Suppressor macrophage treated with lipopolysaccharide for 4 hours (primary cell): ENCODE results near the gene SDR9C7.
"Not testable (repeated sequence)": the region's sequence is repeated elsewhere in the genome, so short reads cannot be mapped to it uniquely, and the experiment has no call there.

Experiments used
- DNase-seq: peaks from one replicate; pipeline ENCODE4 v3.0.0-alpha.2; 2020

SDR9C7 gene

DNA sequence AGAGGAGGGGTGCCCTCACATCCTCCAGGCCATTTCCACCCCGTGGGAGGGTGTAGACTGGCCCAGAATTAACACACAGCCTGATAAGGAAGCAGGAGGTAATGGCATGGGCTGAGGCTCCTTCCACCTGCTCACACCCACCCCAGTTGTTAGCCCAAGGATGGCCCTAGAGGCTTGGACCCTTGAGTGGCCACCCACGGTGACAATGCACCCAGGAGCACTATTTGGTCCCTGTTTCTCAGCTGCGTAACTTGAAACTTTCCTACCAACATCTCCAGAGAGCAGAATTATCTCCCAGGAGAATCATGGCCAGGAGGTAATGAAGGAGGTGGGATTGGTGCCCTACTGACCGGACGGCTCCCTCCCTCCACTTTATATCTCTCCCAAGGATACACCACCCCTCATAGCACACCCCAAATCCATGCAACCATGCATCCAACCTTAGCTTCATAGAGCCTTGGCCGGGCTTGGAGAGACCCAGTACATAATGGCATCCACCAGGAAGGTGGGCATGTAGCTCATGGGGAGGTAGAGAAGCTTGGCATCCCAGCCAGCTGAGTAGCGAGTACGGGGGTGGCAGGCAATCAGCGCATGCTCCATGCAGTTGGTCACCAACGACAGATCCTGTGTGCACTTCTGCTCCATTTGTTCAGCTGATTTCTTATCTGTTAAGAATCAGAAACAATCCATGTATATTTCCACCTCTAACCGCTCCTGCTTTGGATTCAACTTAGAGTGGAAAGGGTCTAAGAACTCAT is 17.6 kb upstream of the SDR9C7 start:
- DNase-seq: no peak

DNA sequence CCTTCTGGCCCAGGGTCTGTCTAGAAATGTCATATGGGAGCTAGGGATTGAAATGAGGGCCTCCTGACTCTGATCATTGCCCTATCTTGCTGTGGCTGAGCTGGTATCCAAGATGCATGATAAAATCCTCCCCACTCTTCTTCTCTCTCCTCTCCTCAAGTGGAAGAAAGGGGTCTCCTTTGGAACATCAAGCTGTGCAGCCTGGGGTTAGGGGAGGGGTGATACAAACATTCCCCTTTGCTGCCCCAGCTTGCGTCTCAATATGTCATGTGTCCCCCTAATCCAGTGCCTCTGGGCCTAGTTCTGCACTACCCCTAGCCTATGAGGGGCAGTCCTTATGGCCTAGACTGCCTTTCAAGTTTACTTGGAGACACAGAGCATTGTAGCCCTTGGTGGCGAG is 14.7 kb upstream of the SDR9C7 start:
- no peak for DNase-seq

DNA sequence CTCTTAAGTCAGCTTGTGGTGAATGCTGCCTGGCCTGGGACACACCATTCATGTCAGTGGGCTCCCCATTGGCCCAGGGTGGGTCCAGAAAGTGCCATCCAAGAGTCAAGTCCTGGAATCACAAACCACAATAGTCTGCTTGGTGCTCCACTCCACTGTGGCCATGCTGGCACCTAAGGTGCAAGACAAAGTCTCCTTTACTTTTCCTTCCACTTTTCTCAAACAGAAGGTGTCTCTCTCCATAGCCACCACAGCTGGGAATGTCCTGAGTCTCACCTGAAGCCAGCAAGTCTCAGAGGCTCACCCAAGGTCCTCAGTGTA is 14.2 kb upstream of the SDR9C7 start:
- DNase-seq: no peak

GRCh38 chr12:56947633-56948456 is 13.6 kb upstream of the SDR9C7 start:
- DNase-seq: peak; percentile 16

DNA sequence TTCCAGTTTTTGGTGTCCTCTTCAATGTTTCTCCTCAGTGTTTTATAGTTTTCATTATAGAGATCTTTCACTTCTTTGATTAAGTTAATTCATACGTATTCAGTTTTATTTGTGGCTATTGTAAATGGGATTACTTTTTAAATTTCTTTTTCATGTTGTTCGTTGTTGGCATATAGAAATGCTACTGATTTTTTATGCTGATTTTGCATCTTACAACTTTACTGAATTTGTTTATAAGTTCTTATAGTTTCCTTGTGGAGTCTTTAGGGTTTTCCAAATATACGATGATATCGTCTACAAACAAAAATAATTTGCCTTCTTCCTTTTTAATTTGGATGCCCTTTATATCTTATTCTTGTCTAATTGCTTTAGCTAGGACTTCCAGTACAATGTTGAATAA is 9.7 kb upstream of the SDR9C7 start:
- no peak for DNase-seq

DNA sequence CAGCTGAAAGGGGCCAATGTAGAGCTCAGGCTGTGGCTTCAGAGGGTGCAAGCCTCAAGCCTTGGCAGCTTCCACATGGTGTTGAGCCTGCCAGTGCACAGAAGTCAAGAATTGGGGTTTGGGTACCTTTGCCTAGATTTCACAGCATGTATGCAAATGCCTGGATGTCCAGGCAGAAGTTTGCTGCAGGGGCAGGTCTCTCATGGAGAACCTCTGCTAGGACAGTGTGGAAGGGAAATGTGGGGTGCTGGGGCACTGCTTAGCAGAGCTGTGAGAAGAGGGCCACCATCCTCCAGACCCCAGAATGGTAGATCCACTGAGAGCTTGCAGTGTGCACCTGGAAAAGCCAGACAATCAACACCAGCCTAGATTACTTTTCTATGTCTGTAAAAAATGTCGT is 9.2 kb upstream of the SDR9C7 start:
- DNase-seq: not testable (repeated sequence)

DNA sequence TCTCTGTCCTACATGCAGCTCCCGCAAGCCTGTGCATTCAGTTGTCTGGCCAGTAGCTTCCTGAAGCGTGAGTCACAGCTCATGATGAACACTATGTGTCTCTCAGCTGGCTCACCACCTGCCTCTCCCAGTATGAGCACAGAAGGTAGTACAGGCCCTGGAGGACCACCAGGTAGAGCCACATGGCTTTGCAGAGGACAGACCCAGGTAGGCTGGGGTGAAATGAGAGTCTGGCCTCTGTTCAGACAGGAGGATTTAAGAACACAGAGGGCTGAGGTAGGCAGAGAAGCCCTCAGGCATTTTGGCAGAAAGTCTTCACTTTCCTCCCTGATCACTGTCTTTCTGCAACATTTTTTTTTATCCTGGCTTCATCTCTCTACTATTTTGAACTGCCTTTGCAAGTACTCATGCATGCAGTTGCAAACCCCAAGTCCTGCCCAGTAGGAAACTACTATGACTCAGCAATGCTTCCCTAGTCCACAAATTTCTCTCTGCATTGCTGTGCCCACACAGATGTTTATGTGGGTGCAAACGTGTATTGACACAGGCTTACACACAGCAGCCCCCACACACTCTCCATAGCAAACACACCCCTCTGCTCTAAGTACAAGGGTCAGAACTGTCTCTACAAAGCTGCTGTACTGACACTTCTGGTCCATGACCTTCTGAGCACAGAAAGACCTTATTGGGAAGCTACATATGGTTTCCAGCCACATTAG is 7.2 kb upstream of the SDR9C7 start:
- DNase-seq: peak; percentile 49

GRCh38 chr12:56940942-56941298 is 6.7 kb upstream of the SDR9C7 start:
- DNase-seq: not testable (repeated sequence)

DNA sequence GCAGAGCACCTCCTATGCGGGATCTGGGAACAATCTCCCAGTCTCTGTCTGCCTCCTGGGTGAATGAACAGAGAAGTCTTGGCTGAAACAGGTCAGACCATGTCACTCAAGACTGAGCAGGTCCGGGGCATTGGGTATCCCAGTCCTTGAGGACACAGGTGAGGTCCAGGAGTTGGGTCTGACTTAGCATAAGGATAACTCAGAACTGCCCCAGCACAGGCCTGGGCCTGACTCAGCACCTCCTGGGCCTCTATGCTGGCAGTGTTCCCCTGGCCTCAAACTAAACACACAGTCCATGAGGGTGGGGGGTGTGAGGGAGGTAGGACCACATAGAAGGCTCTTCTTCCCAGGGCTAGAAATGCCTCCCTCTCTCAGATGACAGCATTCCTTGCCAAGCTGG is 1.5 kb upstream of the SDR9C7 start:
- DNase-seq: no peak

GRCh38 chr12:56935157-56935556 is 949 bp upstream of the SDR9C7 start:
- no peak for DNase-seq

DNA sequence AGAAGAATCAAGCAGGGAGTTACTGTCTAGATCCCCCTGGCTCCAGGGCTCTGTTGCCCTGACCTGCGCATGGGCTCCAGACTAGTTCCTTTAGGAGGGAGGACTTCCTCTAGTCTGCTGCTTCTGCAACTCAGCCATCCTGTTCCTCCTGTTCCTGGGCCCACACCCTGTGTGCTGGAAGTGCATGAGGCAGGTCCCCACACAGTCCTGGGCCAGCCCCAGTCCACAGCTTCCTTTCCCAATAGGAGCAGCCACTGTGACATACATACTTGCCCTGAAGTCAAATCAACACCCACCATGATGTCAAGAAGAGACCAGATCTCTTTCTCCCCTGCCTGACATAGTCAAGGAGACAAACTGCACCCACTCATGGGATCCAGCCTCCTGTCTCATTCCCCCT is 1.3 kb downstream of the SDR9C7 start:
- DNase-seq: peak; percentile 70

GRCh38 chr12:56932146-56932545 is 2.1 kb downstream of the SDR9C7 start:
- no peak for DNase-seq

- peak; percentile 76 for DNase-seq
These were observed 2.7 kb downstream of the SDR9C7 start for GRCh38 chr12:56931474-56931978.

DNA sequence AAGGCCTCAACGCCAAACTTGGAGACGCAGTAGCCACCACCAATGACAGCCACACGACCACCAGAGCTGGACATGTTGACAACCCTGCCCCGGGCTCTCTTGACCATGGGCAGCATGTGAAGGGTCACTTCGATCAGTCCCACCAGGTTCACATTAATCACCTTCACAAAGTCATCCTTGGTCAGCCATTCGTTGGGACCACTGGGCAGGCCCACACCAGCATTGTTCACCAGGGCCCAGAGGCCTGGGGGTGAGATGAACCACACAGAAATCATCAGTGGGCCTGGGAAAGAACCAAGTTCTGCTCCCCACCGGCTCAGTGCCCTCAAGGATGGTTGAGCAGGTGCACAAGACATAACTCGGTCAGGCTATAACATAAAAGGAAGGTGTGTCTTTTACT is 4.0 kb downstream of the SDR9C7 start:
- DNase-seq: no peak

- no peak for DNase-seq
These were observed 4.4 kb downstream of the SDR9C7 start for GRCh38 chr12:56929780-56930179.

- peak; percentile 26 for DNase-seq
These were observed 5.9 kb downstream of the SDR9C7 start for GRCh38 chr12:56928262-56928661.

- no peak for DNase-seq
These were observed 6.9 kb downstream of the SDR9C7 start for GRCh38 chr12:56927281-56927680.

DNA sequence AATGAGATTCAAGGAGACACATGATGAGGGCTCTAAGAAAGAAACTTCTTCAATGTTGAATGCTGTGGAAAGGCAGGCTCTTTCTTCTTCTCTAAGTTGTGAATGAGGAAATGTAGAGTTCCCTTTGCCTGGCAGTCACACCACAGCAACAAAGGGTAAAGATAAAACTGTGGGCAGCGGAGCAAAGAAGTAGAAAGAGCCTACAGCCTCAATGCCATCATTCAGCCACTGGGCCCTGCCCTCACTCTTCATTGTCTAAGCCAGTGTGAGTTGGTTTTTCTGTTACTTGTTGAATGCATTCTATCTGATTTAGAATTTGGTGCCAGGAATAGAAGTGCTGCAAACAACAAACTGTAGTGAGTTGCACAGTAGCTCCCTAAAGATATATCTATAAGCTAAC is 12.2 kb downstream of the SDR9C7 start:
- DNase-seq: peak; percentile 48

DNA sequence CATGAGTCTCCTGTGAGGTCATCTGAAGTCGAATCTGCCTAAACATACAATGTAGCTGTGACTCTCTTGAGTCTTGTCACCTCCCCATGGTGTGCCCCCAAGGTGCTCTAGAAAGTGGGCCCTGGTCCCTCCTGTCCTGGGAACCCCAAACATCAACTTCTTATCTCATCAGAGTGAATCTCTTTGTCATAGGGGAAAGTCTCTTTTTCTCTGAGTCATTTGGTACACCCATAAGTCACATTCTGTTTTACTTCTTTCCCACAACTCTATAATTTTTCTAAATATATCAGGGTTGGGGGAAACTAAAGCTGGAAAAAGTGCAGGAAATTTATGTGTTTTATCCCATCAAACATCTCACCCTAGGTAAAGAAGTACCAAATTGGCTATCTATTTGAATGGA is 12.9 kb downstream of the SDR9C7 start:
- DNase-seq: peak; percentile 19

- DNase-seq: not testable (repeated sequence)
These were observed 16.1 kb downstream of the SDR9C7 start for GRCh38 chr12:56918139-56918538.

DNA sequence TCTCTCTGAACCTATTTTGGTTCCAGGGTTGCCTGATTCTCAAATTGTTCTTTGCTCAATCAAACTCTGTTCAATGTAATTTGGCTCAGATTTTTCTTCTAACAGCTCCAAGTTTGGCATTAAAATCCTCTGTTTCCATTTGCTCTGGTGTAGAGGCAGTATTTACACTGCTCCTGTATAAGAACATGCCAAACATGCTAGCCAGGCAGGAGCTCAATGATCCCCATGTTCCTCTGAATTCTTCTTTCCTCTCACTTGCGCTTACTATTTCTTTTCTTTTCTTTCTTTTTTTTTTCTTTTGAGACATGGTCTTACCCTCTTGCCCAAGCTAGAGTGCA is 17.2 kb downstream of the SDR9C7 start:
- DNase-seq: no peak

DNA sequence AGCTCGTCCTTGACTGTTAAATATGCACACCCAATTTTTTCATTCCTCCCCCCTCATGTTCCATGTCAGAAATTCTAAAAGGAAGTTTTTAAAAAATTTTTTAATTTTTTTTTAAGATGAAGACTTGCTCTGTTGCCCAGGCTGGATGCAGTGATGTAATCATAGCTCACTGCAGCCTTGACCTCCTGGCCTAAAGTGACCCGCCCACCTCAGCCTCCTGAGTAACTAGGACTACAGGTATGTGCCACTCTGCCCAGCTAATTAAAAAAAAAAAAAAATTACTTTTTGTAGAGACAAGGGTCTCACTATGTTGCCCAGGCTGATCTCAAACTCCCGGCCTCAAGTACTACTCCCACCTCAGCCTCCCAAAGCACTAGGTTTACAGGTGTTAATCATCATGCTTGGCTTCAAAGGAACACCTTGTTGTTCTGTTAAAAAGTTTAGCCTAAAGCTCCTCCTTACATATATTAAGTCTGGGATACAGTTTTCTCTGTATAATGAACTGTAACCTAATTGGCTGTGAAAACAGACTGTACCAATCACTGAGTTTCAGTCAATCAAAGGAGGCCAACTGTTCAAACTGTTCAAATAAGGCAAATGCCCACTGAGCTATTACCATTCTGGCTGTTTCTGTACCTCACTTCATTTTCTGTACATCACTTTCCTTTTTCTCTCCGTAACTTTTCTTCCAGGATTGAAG is 17.8 kb downstream of the SDR9C7 start:
- no peak for DNase-seq

DNA sequence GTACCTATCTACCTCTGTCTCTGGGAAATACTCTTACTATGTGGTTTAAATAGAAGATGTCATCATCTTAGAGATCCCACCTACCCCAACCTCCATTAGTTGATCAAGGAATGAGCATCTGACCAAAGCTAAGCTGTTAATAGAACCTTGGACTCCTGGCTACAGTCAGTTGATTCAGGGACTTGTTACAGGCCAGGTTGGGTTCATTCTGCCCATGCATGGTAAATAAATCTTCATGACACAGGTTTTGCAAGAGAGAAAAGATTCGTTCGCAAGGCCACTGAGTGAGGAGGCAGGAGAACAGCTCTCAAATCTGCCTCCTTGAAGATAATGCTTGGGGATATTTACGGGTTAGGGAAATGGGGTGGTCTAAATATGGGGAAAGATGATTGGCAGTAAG is 19.5 kb downstream of the SDR9C7 start:
- DNase-seq: no peak
